Neutrophil (primary cell): ENCODE data around the gene ITGB5.

ENCODE experiments used
- H3K27ac ChIP-seq: fragments of 200-600 bp; sonication (generic); 2 replicates; pipeline ENCODE4 v1.5.1; 2016; ENCODE audit warnings: mild to moderate bottlenecking, moderate library complexity
- H3K27me3 ChIP-seq: fragments of 200-600 bp; sonication (generic); 2 replicates; pipeline ENCODE4 v1.6.0; 2016; ENCODE audit warnings: mild to moderate bottlenecking
- H3K36me3 ChIP-seq: fragments of 200-600 bp; sonication (generic); 2 replicates; pipeline ENCODE4 v1.5.1; 2017
- H3K4me1 ChIP-seq, 2 experiments: fragments of 200-600 bp in 1 of 2; sonication (generic) in 1 of 2; 1 replicate in 1 of 2; 2 replicates in 1 of 2; pipeline versions ENCODE4 v1.5.1 to v1.6.1; 2013 to 2016; ENCODE audit warnings: low read depth in 1 of 2, low read length in 1 of 2, mild to moderate bottlenecking in 1 of 2, moderate library complexity in 1 of 2; ENCODE audit not compliant: control insufficient read depth in 1 of 2, insufficient read depth in 1 of 2
- H3K4me3 ChIP-seq, 2 experiments: fragments of 200-600 bp in 1 of 2; sonication (generic) in 1 of 2; 1 replicate in 1 of 2; 2 replicates in 1 of 2; pipeline ENCODE4 v1.5.1; 2013 to 2016; ENCODE audit warnings: low read depth in 1 of 2, low read length in 1 of 2, mild to moderate bottlenecking in 1 of 2, moderate library complexity in 1 of 2
- H3K9me3 ChIP-seq: fragments of 200-600 bp; sonication (generic); 2 replicates; pipeline ENCODE4 v1.5.1; 2016
- CTCF ChIP-seq: fragments of 200-600 bp; sonication (generic); IDR thresholded peaks from 2 replicates; pipeline ENCODE4 v1.5.1; 2016; ENCODE audit warnings: antibody characterized with exemption

Gene ITGB5

GRCh38 chr3:124890573-124891190 is 3.5 kb upstream of the ITGB5 start:
- Histone ChIP-seq H3K9me3 (no peaks in the 10 kb centered on the region), H3K4me3 (no peak overlapping the region), H3K27ac (no peak overlapping the region), H3K27me3 (peaks cover 53% of the 10 kb centered on the region), H3K36me3 (no peaks in the 10 kb centered on the region), H3K4me1 (peaks cover 0 to 6% of the 10 kb centered on the region in 2 experiments)
- TF ChIP-seq CTCF, result no peak

DNA sequence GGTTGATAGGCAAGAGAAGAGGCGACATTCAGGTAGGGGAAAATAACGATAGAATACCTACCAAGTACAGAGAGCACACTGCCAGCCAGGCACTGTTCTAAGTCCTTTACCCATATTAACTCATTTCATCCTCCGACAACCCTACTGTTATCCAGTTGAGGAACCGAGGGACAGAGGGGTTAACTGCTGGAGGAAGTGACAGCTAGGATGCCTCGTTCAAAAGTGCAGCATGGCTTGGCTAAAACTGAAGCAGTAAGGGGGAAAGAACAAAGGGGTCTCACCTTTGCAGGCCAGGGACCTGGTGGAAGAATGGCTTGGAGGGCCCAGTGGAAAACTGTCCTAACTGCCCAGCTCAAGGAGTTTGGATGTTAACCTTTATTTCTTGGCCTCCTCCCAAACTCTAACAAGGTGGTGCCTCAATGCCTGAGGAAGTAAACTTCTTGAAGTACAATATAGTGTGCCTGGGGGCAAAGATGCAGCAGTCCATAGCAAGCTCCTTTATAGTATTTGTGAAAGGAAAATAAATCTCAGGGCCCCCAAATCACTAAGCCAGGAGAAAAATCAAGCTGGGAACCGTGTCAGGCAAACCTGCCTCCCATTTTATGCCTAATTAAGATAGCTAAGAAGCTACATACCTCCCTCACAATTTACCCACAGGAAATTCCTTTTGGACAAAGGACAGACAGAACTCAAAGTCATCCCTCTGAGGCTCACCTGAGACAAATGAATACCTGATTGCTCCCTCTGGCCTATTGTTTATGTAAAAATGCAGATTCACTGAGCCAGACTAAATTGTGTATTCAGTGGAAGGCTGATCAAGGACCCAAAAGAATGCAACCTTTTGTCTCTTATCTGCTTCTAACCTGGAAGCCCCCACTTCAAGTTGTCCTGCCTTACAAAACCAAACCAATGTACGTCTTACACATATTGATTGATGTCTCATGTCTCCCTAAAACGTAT is 1.6 kb upstream of the ITGB5 start:
- Histone ChIP-seq H3K36me3 (no peaks in the 10 kb centered on the region), H3K4me1 (peaks cover 0 to 6% of the 10 kb centered on the region in 2 experiments), H3K4me3 (no peak overlapping the region), H3K27me3 (peaks cover 73% of the 10 kb centered on the region), H3K27ac (no peak overlapping the region), H3K9me3 (no peaks in the 10 kb centered on the region)
- TF ChIP-seq CTCF, result no peak

DNA sequence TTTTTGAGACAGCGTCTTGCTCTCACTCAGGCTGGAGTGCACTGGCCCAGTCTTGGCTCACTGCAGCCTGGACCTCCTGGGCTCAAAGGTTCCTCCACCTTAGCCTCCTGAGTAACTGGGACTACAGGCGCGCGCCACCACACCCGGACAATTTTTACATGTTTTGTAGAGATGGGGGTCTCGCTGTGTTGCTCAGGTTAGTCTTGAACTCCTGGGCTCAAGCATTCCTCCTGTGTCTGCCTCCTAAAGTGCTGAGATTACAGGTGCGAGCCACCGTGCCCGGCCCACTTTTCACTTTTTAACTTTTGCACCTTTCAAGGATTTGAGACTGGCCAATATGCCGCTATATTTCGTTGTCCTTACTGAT is 750 bp upstream of the ITGB5 start:
- no peak for TF ChIP-seq CTCF
- peaks cover 81% of the 10 kb centered on the region for H3K27me3 ChIP-seq
- H3K4me3 ChIP-seq, result no peak overlapping the region
- peaks cover 0 to 6% of the 10 kb centered on the region in 2 experiments for H3K4me1 ChIP-seq
- no peaks in the 10 kb centered on the region for H3K36me3 ChIP-seq
- no peaks in the 10 kb centered on the region for H3K9me3 ChIP-seq
- no peak overlapping the region for H3K27ac ChIP-seq

- Histone ChIP-seq H3K27me3 (peaks cover 87% of the 10 kb centered on the region), H3K4me3 (no peak overlapping the region), H3K4me1 (peaks cover 0 to 6% of the 10 kb centered on the region in 2 experiments), H3K27ac (no peak overlapping the region), H3K9me3 (no peaks in the 10 kb centered on the region), H3K36me3 (no peaks in the 10 kb centered on the region)
- no peak for TF ChIP-seq CTCF
Measured at GRCh38 chr3:124886168-124887056, 753 bp downstream of the ITGB5 start.

- Histone ChIP-seq H3K27ac (no peak overlapping the region), H3K4me3 (no peak overlapping the region), H3K4me1 (peaks cover 0 to 6% of the 10 kb centered on the region in 2 experiments), H3K9me3 (no peaks in the 10 kb centered on the region), H3K27me3 (peaks cover 82% of the 10 kb centered on the region), H3K36me3 (no peaks in the 10 kb centered on the region)
- no peak for TF ChIP-seq CTCF
Measured at GRCh38 chr3:124885466-124886167, 1.5 kb downstream of the ITGB5 start.
